ENCODE data around the gene PRSS58.

The PRSS58 gene

GRCh38 chr7:142257958-142258357 is at the start of gene PRSS58:
Gene PRSS58, minus strand, starts transcription at chr7:142258058. Its CDS starts 351 bp downstream, at chr7:142257707.
- DNase-seq, result no peak

GRCh38 chr7:142307246-142307900 is 49.5 kb upstream of the PRSS58 start:
- no peak for DNase-seq

GRCh38 chr7:142303650-142304049 is 45.8 kb upstream of the PRSS58 start:
- no peak for DNase-seq

GRCh38 chr7:142301923-142302550 is 44.2 kb upstream of the PRSS58 start:
- DNase-seq, result no peak

- no peak for DNase-seq
Measured at GRCh38 chr7:142301299-142301698, 43.4 kb upstream of the PRSS58 start.

GRCh38 chr7:142300689-142301088 is 42.8 kb upstream of the PRSS58 start:
- no peak for DNase-seq

- no peak for DNase-seq
Measured at GRCh38 chr7:142299237-142299781, 41.5 kb upstream of the PRSS58 start.

- DNase-seq, result no peak
Measured at GRCh38 chr7:142298627-142299026, 40.8 kb upstream of the PRSS58 start.

GRCh38 chr7:142298009-142298408 is 40.2 kb upstream of the PRSS58 start:
- DNase-seq, result no peak

- DNase-seq, result no peak
Measured at GRCh38 chr7:142280263-142280662, 22.4 kb upstream of the PRSS58 start.

GRCh38 chr7:142279601-142280000 is 21.7 kb upstream of the PRSS58 start:
- DNase-seq, result no peak

GRCh38 chr7:142275028-142275427 is 17.2 kb upstream of the PRSS58 start:
- DNase-seq, result no peak

- no peak for DNase-seq
Measured at GRCh38 chr7:142272841-142273240, 15.0 kb upstream of the PRSS58 start.

- no peak for DNase-seq
Measured at GRCh38 chr7:142263598-142264380, 5.9 kb upstream of the PRSS58 start.

GRCh38 chr7:142250705-142251104 is 7.2 kb downstream of the PRSS58 start:
- DNase-seq, result no peak

- DNase-seq, result no peak
Measured at GRCh38 chr7:142249918-142250317, 7.9 kb downstream of the PRSS58 start.

- DNase-seq, result no peak
Measured at GRCh38 chr7:142248166-142249160, 9.4 kb downstream of the PRSS58 start.

- DNase-seq, result no peak
Measured at GRCh38 chr7:142243823-142244222, 14.0 kb downstream of the PRSS58 start.

- DNase-seq, result no peak
Measured at GRCh38 chr7:142240546-142240945, 17.3 kb downstream of the PRSS58 start.

GRCh38 chr7:142231716-142232115 is 26.1 kb downstream of the PRSS58 start:
- no peak for DNase-seq

GRCh38 chr7:142228537-142229104 is 29.2 kb downstream of the PRSS58 start:
- DNase-seq, result no peak

All from NCI-H1694 (cell line).